Chondrocyte (in vitro differentiated cells): ENCODE results near the gene SLC6A18. TPM values are rescaled to one million over a fixed set of nuclear protein-coding genes. Genes with fewer than 3 reads are reported as not detected.

Experiments used
- DNase-seq: peaks from one replicate; pipeline ENCODE4 v3.0.0; 2021; ENCODE audit warnings: mixed read lengths, low spot score
- H3K27ac Mint-ChIP-seq: one replicate; pipeline ENCODE4 v1.8.0; 2021; ENCODE audit warnings: mild to moderate bottlenecking, moderate library complexity, mixed read lengths; ENCODE audit not compliant: unreplicated experiment
- H3K27me3 Mint-ChIP-seq: 2 replicates; pipeline ENCODE4 v1.8.0; 2021; ENCODE audit warnings: low read depth, mixed read lengths
- H3K36me3 Mint-ChIP-seq: 2 replicates; pipeline ENCODE4 v1.8.0; 2021; ENCODE audit warnings: low read depth, mixed read lengths
- H3K4me1 Mint-ChIP-seq: 2 replicates; pipeline ENCODE4 v1.8.0; 2021; ENCODE audit warnings: low read depth, mild to moderate bottlenecking, mixed read lengths
- H3K4me3 Mint-ChIP-seq: one replicate; pipeline ENCODE4 v1.8.0; 2021; ENCODE audit warnings: mild to moderate bottlenecking, moderate library complexity, mixed read lengths; ENCODE audit not compliant: unreplicated experiment
- H3K9me3 Mint-ChIP-seq: 2 replicates; pipeline ENCODE4 v1.8.0; 2021; ENCODE audit warnings: low read depth, mixed read lengths
- CTCF ChIP-seq: fragments of 200-600 bp; sonication (generic); IDR thresholded peaks from 2 replicates; pipeline ENCODE4 v1.5.0; 2021; ENCODE audit warnings: antibody characterized with exemption, mild to moderate bottlenecking, moderate library complexity
- total RNA-seq: library from RNA; stranded (reverse); gene quantifications from 3 replicates; pipeline ENCODE4 v1.2.1, GENCODE V29; 2021

SLC6A18 gene
- total RNA-seq, 1 donor from 2014 or later, result not detected

DNA sequence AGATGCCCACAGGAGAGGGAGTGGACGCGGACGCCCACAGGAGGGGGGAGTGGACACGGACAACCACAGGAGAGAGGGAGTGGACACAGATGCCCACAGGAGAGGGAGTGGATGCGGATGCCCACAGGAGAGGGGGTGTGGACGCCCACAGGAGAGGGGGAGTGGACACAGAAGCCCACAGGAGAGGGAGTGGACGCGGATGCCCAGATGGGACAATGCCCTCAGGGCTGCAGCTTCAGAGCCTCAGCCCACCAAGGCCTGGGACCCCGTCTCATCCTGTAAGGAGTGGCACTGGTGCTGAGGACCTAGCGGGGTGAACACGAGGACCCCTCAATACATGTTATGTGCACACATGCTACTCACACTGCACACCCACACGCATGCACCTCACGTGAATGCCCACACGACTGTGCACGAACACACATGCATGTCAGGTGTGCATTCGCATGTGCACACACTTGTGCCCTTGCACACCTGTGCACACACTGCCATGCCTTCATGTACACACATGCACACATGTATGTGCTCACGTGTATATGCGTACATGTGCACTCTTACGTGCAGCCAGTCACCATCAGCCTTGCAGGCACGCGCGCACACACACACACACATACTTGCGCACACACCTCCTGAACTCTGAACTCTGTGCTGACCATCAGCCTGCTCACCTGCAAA is 34.8 kb downstream of the SLC6A18 start:
- H3K27me3 Mint-ChIP-seq, result peaks cover 38% of the 10 kb centered on the region
- no peak for TF ChIP-seq CTCF
- no peak overlapping the region for H3K4me3 Mint-ChIP-seq
- no peaks in the 10 kb centered on the region for H3K9me3 Mint-ChIP-seq
- no peaks in the 10 kb centered on the region for H3K4me1 Mint-ChIP-seq
- no peak overlapping the region for H3K27ac Mint-ChIP-seq
- DNase-seq, result no peak
- no peaks in the 10 kb centered on the region for H3K36me3 Mint-ChIP-seq

DNA sequence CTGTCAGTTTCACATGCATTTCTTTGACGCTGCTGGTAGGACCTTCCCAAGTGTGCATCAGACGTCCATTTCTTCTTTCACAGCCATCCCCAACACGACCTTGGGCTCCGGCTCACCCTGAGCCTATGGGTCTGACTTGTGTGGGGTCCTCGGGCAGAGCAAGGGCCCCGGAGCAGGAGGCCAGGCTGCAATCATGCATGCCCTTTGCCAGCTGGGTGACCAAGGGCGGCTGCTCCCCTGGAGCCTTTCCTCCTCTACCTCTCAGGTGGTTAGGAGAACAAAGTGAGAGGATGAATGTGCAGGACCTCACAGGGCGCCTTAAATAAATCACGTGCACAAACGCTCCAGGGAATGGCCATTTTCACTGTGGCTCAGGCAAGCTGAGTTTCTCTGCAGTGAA is 36.5 kb downstream of the SLC6A18 start:
- no peak for DNase-seq
- Mint-ChIP-seq H3K4me1 (no peaks in the 10 kb centered on the region), H3K27me3 (peaks cover 37% of the 10 kb centered on the region), H3K36me3 (no peaks in the 10 kb centered on the region), H3K4me3 (no peak overlapping the region), H3K27ac (no peak overlapping the region), H3K9me3 (no peaks in the 10 kb centered on the region)
- TF ChIP-seq CTCF, result no peak

DNA sequence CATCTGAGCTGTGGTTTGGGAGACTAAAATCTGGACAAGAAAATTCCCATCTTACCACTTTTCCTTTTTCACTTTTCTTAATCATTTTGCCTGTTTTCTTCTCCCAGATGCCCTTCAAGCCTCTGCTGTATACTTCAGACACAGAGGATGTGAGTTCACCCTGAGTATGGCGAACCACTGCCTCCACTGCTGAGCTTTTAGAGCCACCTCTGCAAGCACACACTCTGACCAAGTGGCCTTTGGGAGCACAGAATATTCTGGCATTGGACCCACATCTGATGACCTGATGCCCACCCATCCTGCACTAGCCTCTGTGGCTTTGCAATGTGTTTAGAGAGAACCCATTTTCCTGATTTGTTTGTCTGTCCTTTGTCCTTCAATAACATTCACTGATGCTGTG is 37.2 kb downstream of the SLC6A18 start:
- H3K4me1 Mint-ChIP-seq, result no peaks in the 10 kb centered on the region
- H3K27me3 Mint-ChIP-seq, result peaks cover 38% of the 10 kb centered on the region
- H3K27ac Mint-ChIP-seq, result no peak overlapping the region
- H3K36me3 Mint-ChIP-seq, result no peaks in the 10 kb centered on the region
- no peak for TF ChIP-seq CTCF
- DNase-seq, result no peak
- H3K9me3 Mint-ChIP-seq, result no peaks in the 10 kb centered on the region
- no peak overlapping the region for H3K4me3 Mint-ChIP-seq

- no peak for DNase-seq
- no peak for TF ChIP-seq CTCF
- H3K4me3 Mint-ChIP-seq, result no peak overlapping the region
- no peaks in the 10 kb centered on the region for H3K9me3 Mint-ChIP-seq
- H3K36me3 Mint-ChIP-seq, result no peaks in the 10 kb centered on the region
- no peaks in the 10 kb centered on the region for H3K4me1 Mint-ChIP-seq
- H3K27me3 Mint-ChIP-seq, result peaks cover 28% of the 10 kb centered on the region
- H3K27ac Mint-ChIP-seq, result no peak overlapping the region
Observed at GRCh38 chr5:1264211-1264610, 39.0 kb downstream of the SLC6A18 start.

DNA sequence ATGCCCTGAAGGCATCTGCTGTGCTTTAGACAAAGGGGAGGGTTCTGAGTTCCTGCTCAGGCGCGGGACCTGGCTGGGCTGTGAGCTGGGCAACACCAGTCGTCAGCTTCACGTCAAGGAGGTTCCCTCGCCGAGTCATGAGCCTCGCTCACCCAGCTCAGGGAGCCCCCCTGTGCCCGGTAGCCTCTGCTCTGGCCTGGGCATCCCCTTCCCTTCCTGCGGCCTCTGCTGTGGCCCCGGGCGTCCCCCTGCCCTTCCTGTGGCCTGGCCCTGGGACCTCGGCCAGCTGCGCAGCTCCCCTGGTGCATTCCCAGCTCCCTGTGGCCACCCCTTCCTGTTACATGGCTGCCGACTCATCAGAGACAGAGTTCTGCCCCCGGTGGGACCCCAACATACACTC is 39.8 kb downstream of the SLC6A18 start:
- Mint-ChIP-seq H3K4me3 (no peak overlapping the region), H3K4me1 (no peaks in the 10 kb centered on the region), H3K36me3 (no peaks in the 10 kb centered on the region), H3K9me3 (no peaks in the 10 kb centered on the region), H3K27me3 (peaks cover 28% of the 10 kb centered on the region), H3K27ac (no peak overlapping the region)
- no peak for DNase-seq
- TF ChIP-seq CTCF, result no peak
